COR-L47 (cell line): Measurements from ENCODE around the gene HYDIN.
"Not testable (repeated sequence)": the region's sequence is repeated elsewhere in the genome, so short reads cannot be mapped to it uniquely, and the experiment has no call there.

ENCODE experiments used
- DNase-seq: peaks from one replicate; lab custom pipeline; 2025; lab: John Stamatoyannopoulos, UW

The HYDIN gene

GRCh38 chr16:70861996-70862395 is 368.5 kb downstream of the HYDIN start:
- not testable (repeated sequence) for DNase-seq

DNA sequence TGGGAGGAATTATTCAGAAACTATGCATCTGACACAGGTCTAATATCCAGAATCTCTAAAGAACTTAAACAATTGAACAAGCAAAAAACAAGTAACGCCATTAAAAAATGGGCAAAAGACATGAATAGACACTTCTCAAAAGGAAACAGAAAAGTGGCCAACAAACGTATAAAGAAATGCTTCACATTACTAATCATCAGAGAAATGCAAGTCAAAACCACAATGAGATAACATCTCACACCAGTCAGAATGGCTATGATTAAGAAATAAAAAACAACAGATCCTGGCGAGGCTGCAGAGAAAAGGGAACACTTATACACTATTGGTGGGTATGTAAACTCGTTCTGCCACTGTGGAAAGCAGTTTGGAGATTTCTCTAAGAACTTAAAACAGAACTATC is 379.2 kb downstream of the HYDIN start:
- not testable (repeated sequence) for DNase-seq

DNA sequence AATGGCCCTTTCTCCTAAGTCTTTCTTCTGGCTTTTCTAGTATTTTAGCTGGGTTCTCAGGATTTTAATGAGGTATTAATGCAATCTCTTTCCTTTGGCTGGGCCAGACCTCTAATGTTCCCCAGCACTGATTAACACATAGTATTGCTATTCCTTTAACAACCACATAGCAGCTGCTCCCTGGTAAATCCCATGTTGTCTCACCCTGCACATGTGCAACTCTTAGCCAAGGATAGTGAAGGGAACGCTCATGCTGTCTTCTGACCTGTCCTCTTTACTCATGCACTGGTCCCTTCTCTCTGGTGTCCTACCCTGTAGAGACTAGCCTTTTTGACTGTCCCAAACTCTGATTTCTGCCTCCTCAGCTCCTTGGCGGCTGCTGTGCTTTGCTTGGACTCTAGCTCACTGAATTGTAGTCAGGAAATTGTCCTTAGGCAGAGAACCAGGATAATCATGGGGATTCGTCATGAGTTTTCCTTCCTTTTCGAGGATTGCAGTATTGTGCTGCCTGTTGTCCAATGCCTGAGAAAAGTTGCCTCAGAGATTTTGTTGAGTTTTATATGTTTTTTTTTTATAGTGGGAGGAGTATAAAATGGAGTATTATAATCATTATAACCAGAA is 406.9 kb downstream of the HYDIN start:
- DNase-seq: not testable (repeated sequence)

DNA sequence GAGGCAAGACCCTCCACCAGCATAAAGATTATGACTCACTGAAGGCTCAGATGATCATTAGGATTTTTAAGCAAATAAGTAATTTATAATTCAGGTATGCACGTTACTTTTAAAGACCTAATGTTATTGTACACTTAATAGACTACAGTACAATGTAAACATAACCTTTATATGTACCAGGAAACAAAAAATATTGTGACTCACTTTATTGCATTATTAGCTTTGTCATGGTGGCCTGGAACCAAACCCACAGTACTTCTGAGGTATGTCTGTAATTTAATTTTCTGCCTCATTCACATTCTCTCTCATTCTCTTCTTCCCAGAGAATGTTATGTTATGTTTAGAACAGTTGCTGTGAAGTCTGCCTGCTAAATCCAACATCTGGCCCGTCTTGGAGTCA is 407.8 kb downstream of the HYDIN start:
- DNase-seq: not testable (repeated sequence)

DNA sequence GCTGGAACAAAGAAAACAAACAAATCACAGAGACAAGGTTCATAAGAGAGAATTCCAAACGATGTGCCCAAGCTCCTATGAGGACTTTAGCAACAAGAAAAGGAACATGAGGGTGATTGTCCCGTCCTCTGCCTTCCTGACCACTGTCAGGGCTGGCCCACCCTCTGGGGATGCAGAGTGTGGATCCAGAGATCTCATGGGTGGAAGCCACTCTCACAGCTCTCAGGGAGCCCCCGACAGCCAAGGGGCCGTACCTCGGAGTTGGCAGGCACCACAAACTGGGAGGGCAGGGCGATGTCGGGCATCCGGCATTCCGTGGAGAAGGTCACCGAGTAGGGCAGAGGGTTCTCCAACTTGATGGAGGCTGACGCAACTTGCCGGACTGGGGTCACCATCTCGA is 412.4 kb downstream of the HYDIN start:
- not testable (repeated sequence) for DNase-seq

DNA sequence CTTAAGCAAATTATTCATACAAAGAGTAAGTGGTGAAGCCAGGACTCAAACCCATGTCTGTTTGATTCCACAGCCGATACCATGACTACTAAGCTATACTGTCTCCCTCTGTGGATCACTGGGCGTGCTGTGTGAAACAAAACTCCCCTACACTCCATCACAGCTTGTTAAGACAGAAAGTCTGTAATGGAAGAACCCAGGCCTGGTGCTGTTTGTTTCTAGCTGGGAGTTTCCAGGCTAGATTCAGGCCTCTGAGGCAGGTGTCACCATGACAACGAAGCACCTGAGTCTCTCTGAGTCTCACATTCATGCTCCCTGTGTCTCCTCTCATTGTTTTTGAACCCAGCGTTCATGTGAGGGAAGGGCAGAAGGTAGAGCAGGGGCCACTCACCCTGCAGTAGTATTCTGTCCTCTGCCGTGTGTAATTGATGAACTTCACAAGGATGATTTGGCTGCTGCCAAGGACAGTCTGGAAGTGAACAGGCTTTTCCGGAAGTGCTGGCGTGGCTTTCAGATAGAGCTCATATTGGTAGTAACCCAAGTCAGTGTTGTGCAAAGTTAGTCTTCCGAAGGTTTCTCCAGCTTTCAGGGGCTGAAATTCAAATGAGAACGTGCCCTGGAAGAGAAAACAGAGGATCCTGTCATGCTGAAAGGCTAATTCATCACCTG is 421.0 kb downstream of the HYDIN start:
- peak; percentile 33 for DNase-seq

GRCh38 chr16:70808371-70808770 is 422.2 kb downstream of the HYDIN start:
- DNase-seq: no peak

DNA sequence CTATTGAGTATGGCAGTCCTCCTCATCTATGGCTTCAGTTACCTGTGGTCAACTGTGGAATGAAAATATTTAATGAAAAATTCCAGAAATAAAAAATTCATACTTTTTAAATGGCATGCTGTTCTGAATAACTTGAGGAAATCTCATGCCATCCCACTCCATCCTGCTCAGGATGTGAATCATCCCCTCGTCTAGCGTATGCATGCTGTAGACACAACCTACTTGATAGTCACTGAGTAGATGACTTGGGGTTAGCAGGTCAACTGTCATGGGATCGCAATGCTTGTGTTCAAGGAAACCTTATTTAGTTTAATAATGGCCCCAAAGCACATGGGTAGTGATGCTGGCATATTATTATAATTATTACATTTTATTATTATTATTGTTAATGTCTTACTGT is 424.7 kb downstream of the HYDIN start:
- no peak for DNase-seq

DNA sequence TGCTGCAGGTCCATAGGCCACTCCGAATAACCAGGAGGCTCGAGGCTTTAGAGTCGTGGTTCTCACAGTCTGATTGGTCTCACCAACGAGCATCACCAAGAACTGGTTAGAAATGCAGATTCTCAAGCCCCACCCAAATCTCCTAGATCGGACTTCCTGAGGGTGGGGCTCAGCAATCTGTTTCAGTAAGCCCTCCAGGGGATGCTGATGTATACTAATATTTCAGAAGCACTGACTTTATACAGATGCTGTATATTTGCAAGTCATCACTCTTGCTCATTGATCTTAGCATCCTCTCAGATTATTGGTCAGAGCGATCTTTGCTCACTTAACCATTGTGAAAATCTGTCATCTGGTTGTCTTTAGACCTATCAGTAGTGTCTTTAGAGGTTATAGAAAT is 425.1 kb downstream of the HYDIN start:
- DNase-seq: no peak

DNA sequence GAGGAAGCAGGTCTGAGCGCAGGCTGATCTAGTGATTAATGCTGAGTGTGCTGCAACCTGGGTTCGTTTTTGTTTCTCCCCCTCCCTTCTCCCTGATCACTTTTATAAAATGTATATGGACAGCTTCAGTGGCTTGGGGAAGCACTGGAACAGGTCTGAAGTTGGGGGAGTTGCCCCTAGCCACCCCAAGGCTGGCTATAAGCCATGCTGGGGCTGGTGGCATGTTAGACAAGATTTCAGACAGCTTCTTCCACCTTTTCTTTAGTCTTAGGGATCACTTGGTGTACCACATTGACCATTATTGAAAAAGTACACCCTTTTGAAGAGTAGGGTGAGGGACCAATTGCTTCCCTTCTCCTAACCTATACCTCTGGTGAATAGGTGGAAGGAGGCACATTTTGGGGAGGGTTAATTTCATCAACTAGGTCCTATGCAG is 425.8 kb downstream of the HYDIN start:
- no peak for DNase-seq

DNA sequence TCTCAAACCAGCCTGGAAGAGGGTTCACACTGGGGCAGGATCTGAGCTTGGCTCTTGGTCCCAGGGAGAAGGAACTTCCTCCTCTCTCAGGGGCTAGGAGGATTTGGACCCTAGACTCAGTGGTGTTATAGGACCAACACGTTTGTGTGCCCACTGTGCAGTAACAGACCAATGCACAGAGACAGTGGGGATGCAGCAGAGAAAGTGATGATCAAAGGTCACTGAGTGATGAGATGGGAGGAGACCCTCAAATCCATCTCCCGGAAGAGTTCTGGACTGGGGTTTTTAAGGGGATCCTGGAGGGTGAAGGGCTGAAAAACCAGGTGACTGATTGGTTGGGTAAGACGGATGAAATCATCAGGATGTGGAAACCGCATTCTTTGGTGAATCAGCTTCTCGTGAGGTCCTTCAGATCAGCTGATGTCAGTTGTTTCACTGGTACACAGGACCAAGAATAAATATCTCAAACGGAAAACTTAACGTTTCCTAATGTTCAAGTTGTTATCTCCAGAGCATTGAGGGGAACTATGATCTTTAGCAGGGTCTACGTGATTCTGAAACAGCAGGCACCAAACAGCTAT is 426.3 kb downstream of the HYDIN start:
- DNase-seq: no peak

DNA sequence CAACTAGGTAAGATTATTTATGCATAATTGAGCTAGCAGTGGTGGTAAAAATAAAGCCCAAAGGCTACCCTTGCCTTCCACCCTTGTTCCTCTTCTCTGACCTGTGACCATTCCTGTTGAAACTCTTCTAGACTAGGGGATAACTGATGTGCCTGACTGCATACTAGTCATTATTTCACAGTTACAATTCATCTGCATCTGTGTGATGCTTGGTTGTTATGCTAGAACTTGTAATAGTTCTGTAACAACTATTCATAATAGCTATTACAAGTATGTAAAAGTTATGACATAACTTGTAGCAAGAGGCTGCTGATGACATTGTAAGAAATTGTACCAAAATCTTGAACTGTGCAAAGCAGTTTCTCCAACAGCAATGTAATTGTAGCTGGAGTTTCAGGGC is 427.2 kb downstream of the HYDIN start:
- no peak for DNase-seq

DNA sequence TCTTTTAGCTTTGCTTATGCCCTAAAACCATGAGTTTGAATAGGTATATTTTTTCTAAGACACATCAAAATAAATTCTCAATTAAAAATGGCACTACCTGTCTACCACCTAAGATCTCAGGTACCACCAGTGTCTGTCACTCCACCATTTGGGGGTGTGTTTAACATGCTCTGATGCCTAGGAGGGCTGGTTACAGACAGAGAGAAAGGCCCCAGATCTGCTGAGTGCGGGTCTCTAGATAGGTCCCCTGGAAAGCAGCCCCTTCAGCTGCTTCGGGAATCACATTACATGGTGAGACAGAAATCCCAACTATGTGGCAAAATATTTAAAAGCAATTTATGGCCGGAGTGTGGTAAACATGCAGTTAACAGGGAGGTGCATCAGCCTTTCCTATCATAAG is 428.9 kb downstream of the HYDIN start:
- no peak for DNase-seq

DNA sequence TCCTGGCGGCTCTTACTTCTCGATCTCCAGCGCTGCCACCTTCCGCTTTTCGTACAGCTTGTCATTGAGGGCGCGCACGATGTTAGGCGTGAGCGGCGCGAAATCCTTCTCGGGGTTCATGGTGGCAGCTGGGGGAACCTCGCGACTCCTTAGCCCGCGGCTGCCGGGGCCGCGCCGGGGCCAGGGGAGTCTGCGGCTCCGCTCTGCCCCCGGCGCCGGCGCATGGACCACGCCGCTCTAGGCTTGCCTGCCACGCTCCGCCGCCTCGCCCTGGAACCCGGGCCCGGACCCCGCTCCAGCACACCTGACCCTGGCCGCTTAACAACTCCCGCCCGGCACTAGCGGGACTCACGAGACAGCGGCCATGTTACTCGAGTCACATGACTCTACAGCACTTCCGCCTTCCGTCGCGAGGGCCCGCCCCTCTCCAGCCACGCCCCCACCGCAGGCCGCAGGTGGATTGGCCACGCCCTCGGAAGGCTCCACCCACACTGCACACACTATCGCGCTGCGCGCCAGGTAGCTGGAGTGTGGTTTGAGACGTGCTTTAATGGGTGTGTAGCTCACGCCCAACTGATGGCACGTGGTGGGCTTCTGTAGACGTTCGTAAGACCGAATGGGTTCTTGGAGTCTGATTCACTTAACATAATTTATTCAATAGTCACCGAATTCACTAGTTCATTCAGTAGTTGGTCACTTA is 429.6 kb downstream of the HYDIN start, which contains the start of gene VAC14:
TSS of gene VAC14 (minus strand) at position 378 of the 700 bp plus-strand sequence. CDS start at position 120, 258 bp downstream.
- DNase-seq: peak; percentile 91

GRCh38 chr16:70800311-70800710 is 430.2 kb downstream of the HYDIN start:
- DNase-seq: no peak

DNA sequence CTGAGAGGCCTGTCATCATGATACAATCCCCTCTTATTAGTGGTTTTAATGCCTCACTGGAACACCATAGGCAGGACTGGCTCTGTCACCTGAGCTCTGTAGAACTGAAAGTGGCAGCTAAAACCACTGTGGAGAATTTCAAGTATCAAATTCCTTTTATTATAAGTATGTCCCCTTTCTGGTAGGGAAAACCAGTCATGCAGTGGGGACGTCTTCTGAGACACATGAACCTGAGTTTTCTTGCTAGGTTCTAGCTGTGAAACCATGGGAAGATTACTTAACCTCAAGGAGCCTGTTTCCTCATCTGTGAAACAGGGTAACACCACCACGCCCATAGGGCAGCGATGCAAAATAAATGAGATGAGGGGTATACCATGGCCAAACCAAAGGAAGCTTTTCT is 434.2 kb downstream of the HYDIN start:
- no peak for DNase-seq

DNA sequence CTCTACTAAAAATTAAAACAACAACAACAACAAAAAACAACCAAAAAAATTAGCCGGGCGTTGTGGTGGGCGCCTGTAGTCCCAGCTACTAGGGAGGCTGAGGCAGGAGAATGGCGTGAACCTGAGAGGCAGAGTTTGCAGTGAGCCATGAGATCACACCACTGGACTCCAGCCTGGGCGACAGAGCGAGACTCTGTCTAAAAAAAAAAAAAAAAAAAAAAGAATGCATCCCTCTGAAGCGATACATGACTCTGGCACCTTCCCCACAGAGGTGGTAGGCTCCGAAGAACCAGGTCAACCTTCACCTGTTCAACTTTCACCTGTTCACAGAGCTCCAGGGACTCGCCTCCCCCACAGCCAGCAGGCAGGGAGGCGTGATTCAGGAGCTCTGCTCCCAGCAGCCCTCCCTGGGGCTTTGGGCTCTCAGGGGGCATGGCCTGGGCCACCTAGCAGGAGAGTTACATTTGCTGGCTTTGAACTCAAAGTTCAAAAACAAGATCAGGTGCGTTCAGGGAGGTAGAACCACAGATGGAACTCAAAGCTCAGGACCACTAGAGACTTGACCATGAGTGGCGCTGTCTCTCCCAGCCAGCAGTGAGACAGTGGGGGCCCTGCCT is 435.1 kb downstream of the HYDIN start:
- DNase-seq: no peak

DNA sequence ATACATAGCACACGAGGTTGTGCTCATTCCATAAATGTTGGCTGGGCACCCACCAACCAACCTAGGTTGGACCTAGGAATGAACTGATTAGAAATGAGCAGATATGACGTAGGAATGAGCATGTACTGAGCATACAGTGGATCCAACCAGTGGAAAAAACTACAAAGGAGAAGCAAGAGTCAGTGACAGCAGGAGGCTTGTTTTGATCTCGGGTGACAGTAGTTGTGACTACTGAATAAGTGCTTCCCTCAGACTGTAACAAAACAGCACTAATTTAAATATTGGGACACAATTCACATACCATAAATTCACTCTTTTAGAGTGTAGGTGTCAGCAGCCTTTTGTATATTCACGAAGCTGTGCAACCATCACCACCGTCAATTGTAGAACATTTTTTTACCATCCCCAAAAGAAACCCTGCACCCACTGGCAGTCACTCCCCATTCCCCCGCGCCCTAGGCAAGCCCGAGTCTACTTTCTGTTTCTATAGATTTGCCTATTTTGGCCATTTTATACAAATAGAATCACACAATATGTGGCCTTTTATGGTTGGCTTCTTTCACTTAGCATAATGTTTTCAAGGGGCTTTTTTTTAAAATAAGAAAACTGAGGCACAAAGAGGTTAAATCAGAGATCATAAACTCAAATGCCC is 436.5 kb downstream of the HYDIN start:
- DNase-seq: no peak

DNA sequence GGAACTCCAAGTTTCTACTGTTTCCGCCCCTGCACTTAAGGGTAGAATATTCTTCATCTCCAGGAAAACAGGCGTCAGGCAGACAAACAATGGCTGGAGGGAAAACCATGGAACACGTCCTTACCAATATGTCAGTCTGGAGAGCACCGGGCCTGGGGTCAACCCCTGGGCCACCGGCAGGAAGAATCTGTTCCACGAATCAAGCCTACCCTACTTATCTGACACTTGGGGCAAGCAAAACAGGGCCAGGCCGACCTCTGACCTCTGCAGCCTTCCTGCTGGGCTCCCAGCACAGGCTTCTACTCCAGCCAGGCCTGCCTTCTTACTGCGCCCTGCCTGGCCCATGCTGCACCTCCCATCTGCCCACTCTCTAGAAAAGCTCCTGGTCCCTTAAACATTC is 439.7 kb downstream of the HYDIN start:
- DNase-seq: no peak

DNA sequence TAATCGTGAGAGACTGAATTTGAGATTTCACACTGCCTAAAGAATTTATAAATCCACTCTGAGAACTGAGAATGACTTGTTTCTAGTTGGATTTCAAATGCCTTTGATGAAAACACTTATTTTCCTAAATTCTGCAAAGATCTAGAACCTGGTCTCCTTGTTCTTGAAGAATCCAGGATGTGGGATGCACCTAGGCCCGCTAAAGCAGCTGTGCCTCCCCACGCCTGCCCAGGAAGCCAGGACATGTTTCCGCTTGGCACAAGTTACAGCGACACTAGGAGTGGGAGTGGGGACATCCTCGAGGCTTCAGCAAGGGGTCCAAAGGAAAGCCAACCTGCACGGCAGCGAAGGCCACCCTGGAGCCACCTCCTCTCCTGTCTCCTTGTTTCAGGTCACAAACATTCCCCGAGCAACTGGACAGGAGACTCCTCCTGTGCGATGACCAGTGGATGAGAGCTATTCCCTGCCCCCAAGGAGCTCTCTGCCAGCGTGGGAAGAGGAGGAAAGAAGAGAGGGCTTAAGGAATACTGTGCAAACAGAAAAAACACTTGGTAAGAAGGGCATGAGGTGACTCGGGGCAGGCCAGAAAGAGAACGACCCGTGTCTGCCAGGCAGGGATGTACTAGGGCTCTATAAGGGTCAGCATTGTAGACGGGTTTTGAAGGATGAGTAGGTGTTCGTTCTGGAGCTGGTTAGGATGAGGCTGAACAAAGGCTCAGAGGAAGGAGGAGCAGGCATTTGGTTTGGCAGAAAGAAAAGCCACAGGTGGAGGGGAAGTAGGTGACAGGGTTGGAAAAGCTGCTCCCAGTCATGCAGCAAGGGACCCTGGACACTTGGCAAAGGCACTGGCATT is 440.7 kb downstream of the HYDIN start:
- no peak for DNase-seq
